Activated CD8-positive, alpha-beta T cell treated with anti-CD3 and anti-CD28 coated beads for 36 hours (primary cell): ENCODE measurements around the gene FHL1. TPM values are rescaled to one million over a fixed set of nuclear protein-coding genes. Genes with fewer than 3 reads are reported as not detected.

Source experiments
- ATAC-seq: fragments of 200-7000 bp; cut with Tn5 transposase; one replicate; pipeline ENCODE4 v1.10.0; 2021; ENCODE audit warnings: mild to moderate bottlenecking, moderate library complexity
- CTCF ChIA-PET: fragments of 350-600 bp; sonication (Branson Sonifier 250); formaldehyde crosslinking; loops from one replicate; lab custom pipeline; 2021; ENCODE audit warnings: antibody characterized with exemption; lab: Charles Lee
- POLR2A ChIA-PET: fragments of 350-600 bp; sonication (Branson Sonifier 250); formaldehyde crosslinking; loops from one replicate; lab custom pipeline; 2021; ENCODE audit warnings: antibody characterized with exemption; lab: Charles Lee
- DNase-seq: peaks from one replicate; pipeline ENCODE4 v3.0.0-alpha.2; 2020
- H3K27ac Mint-ChIP-seq: one replicate; pipeline ENCODE4 v1.8.0; 2021; ENCODE audit warnings: mild to moderate bottlenecking, mixed read lengths
- H3K27me3 Mint-ChIP-seq: one replicate; pipeline ENCODE4 v1.8.0; 2021; ENCODE audit warnings: mixed read lengths
- H3K36me3 Mint-ChIP-seq: one replicate; pipeline ENCODE4 v1.8.0; 2021; ENCODE audit warnings: low read depth, mixed read lengths
- H3K4me1 Mint-ChIP-seq: one replicate; pipeline ENCODE4 v1.8.0; 2021; ENCODE audit warnings: low read depth, mixed read lengths
- H3K4me3 Mint-ChIP-seq: one replicate; pipeline ENCODE4 v1.8.0; 2021; ENCODE audit warnings: mild to moderate bottlenecking, moderate library complexity, mixed read lengths
- H3K9me3 Mint-ChIP-seq: one replicate; pipeline ENCODE4 v1.8.0; 2021; ENCODE audit warnings: mixed read lengths
- intact Hi-C: fragments of 100-400 bp; cut with micrococcal nuclease; formaldehyde crosslinking; loops from one replicate; pipeline ENCODE4 v1.10.0; 2022
- total RNA-seq, 2 experiments: library from RNA; stranded (reverse); gene quantifications; one replicate each; pipeline ENCODE4 v1.2.3, GENCODE V29; 2021
- TF ChIP-seq, protein P1 (sequence below): fragments of 200-600 bp; IDR thresholded peaks from one replicate; pipeline ENCODE4 v1.8.0; 2022; ENCODE audit warnings: antibody characterized with exemption, mild to moderate bottlenecking

Gene FHL1
- total RNA-seq, 2 experiments from 2014 or later, result 17.9 to 18.4 TPM

GRCh38 chrX:136183917-136184316, 36.6 kb downstream of the FHL1 start:
- Mint-ChIP-seq H3K9me3 (no peaks in the 10 kb centered on the region), H3K36me3 (no peaks in the 10 kb centered on the region), H3K27me3 (no peaks in the 10 kb centered on the region), H3K27ac (no peak overlapping the region), H3K4me1 (peaks cover 4% of the 10 kb centered on the region), H3K4me3 (no peak overlapping the region)
- ATAC-seq (no peak), DNase-seq (no peak)
- CTCF ChIA-PET, result no interaction called here
- intact Hi-C loops, result no loop called here
- POLR2A ChIA-PET, result no interaction called here
- TF ChIP-seq, protein P1, sequence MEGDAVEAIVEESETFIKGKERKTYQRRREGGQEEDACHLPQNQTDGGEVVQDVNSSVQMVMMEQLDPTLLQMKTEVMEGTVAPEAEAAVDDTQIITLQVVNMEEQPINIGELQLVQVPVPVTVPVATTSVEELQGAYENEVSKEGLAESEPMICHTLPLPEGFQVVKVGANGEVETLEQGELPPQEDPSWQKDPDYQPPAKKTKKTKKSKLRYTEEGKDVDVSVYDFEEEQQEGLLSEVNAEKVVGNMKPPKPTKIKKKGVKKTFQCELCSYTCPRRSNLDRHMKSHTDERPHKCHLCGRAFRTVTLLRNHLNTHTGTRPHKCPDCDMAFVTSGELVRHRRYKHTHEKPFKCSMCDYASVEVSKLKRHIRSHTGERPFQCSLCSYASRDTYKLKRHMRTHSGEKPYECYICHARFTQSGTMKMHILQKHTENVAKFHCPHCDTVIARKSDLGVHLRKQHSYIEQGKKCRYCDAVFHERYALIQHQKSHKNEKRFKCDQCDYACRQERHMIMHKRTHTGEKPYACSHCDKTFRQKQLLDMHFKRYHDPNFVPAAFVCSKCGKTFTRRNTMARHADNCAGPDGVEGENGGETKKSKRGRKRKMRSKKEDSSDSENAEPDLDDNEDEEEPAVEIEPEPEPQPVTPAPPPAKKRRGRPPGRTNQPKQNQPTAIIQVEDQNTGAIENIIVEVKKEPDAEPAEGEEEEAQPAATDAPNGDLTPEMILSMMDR, result no peak

GRCh38 chrX:136185401-136186022, 38.2 kb downstream of the FHL1 start:
- Mint-ChIP-seq H3K4me3 (no peak overlapping the region), H3K27ac (no peak overlapping the region), H3K27me3 (no peaks in the 10 kb centered on the region), H3K4me1 (peaks cover 4% of the 10 kb centered on the region), H3K36me3 (no peaks in the 10 kb centered on the region), H3K9me3 (no peaks in the 10 kb centered on the region)
- ChIA-PET POLR2A (no interaction called here), CTCF (interaction anchor here (1.1 to 1.5 kb wide), 2 partner anchors 22 to 157 kb away, joined by 3 to 4 read pairs; no protein-coding TSS in a partner anchor)
- DNase-seq (no peak), ATAC-seq (no peak)
- TF ChIP-seq, protein P1, result no peak
- intact Hi-C loops, result no loop called here

GRCh38 chrX:136186023-136186413, 38.7 kb downstream of the FHL1 start:
- CTCF ChIA-PET, result interaction anchor here (1.1 to 1.5 kb wide), 2 partner anchors 23 to 158 kb away, joined by 3 to 4 read pairs; no protein-coding TSS in a partner anchor
- H3K9me3 Mint-ChIP-seq, result no peaks in the 10 kb centered on the region
- POLR2A ChIA-PET, result no interaction called here
- DNase-seq, result no peak
- no peak for ATAC-seq
- peaks cover 4% of the 10 kb centered on the region for H3K4me1 Mint-ChIP-seq
- no peak overlapping the region for H3K4me3 Mint-ChIP-seq
- H3K27me3 Mint-ChIP-seq, result no peaks in the 10 kb centered on the region
- intact Hi-C loops, result no loop called here
- TF ChIP-seq, protein P1, result no peak
- H3K27ac Mint-ChIP-seq, result no peak overlapping the region
- H3K36me3 Mint-ChIP-seq, result no peaks in the 10 kb centered on the region

GRCh38 chrX:136189222-136189621, 41.9 kb downstream of the FHL1 start:
- Mint-ChIP-seq H3K27ac (no peak overlapping the region), H3K27me3 (no peaks in the 10 kb centered on the region), H3K36me3 (peaks cover 7% of the 10 kb centered on the region), H3K4me1 (peaks cover 26% of the 10 kb centered on the region), H3K4me3 (no peak overlapping the region), H3K9me3 (no peaks in the 10 kb centered on the region)
- ChIA-PET CTCF (no interaction called here), POLR2A (no interaction called here)
- intact Hi-C loops, result no loop called here
- TF ChIP-seq, protein P1, result no peak
- no peak for ATAC-seq
- DNase-seq, result no peak

GRCh38 chrX:136190038-136190713, 42.8 kb downstream of the FHL1 start:
- no peak overlapping the region for H3K4me3 Mint-ChIP-seq
- H3K9me3 Mint-ChIP-seq, result no peaks in the 10 kb centered on the region
- H3K27ac Mint-ChIP-seq, result no peak overlapping the region
- ChIA-PET CTCF (interaction anchor here (1.8 kb wide), 1 partner anchor 162 kb away, joined by 4 read pairs; no protein-coding TSS in a partner anchor), POLR2A (no interaction called here)
- TF ChIP-seq, protein P1, result no peak
- DNase-seq, result no peak
- H3K4me1 Mint-ChIP-seq, result peaks cover 25% of the 10 kb centered on the region
- intact Hi-C loops, result no loop called here
- no peak for ATAC-seq
- peaks cover 7% of the 10 kb centered on the region for H3K36me3 Mint-ChIP-seq
- no peaks in the 10 kb centered on the region for H3K27me3 Mint-ChIP-seq
